IPS-18a (cell line): ENCODE data around the gene DLGAP1.

Experiments used
- H3K27ac ChIP-seq: one replicate; pipeline ENCODE4 v1.5.1; 2013; ENCODE audit warnings: low read length
- H3K27me3 ChIP-seq: one replicate; pipeline ENCODE4 v1.6.1; 2013; ENCODE audit warnings: mild to moderate bottlenecking, low read length; ENCODE audit not compliant: control insufficient read depth, insufficient read depth
- H3K36me3 ChIP-seq: one replicate; pipeline ENCODE4 v1.6.1; 2013; ENCODE audit warnings: low read depth, low read length; ENCODE audit not compliant: control insufficient read depth
- H3K4me1 ChIP-seq: one replicate; pipeline ENCODE4 v1.6.1; 2013; ENCODE audit warnings: low read depth, low read length; ENCODE audit not compliant: control insufficient read depth
- H3K4me3 ChIP-seq: one replicate; pipeline ENCODE4 v1.5.1; 2013; ENCODE audit warnings: low read length
- H3K9ac ChIP-seq: one replicate; pipeline ENCODE4 v1.6.1; 2013; ENCODE audit warnings: mild to moderate bottlenecking, low read length, moderate library complexity
- H3K9me3 ChIP-seq: one replicate; pipeline ENCODE4 v1.6.1; 2013; ENCODE audit warnings: low read depth, low read length; ENCODE audit not compliant: control insufficient read depth

The DLGAP1 gene

DNA sequence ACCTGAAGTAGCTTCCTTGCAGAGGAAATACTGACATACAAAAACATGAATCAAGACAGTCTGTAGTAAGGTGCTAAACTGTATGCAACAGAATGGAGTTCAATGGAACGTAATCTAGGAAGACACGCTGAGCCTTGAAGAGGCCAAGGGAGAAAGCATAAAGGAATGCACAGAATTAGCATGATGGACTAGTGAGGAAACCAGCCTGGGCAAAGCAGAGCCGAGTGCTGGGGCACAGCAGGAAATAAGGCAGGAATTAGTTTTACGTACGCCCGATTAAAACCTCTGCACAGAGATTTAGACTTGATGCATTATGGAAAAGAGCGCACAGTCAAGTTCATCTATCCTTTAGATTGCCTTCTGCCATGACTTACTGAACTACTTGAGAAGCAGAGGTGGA is 200.3 kb downstream of the DLGAP1 start:
- Histone ChIP-seq H3K9ac (no peak overlapping the region), H3K4me3 (no peak overlapping the region), H3K4me1 (peaks cover 22% of the 10 kb centered on the region), H3K36me3 (no peaks in the 10 kb centered on the region), H3K27ac (no peak overlapping the region), H3K27me3 (no peaks in the 10 kb centered on the region), H3K9me3 (no peaks in the 10 kb centered on the region)

DNA sequence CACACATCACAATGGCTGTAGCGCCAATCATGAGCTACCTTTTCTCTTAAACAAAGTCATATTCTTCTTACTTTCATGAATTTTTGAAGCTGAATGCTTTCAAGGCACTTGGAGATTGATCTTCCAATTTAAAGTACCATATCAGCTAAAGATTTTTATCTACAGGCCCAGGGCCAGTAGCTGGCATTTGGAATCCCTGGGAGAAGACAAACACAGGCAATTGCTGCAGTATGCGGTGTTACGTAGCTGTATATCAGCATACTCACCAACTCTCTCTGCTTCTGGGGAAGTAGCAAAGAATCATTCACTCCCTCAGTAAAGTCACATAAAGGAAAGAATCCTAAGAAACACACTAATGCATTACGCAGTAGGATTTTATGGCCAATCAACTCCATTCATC is 202.3 kb downstream of the DLGAP1 start:
- H3K9me3 ChIP-seq: no peaks in the 10 kb centered on the region
- H3K4me1 ChIP-seq: peaks cover 14% of the 10 kb centered on the region
- no peak overlapping the region for H3K27ac ChIP-seq
- no peak overlapping the region for H3K9ac ChIP-seq
- no peaks in the 10 kb centered on the region for H3K36me3 ChIP-seq
- no peaks in the 10 kb centered on the region for H3K27me3 ChIP-seq
- H3K4me3 ChIP-seq: no peak overlapping the region

DNA sequence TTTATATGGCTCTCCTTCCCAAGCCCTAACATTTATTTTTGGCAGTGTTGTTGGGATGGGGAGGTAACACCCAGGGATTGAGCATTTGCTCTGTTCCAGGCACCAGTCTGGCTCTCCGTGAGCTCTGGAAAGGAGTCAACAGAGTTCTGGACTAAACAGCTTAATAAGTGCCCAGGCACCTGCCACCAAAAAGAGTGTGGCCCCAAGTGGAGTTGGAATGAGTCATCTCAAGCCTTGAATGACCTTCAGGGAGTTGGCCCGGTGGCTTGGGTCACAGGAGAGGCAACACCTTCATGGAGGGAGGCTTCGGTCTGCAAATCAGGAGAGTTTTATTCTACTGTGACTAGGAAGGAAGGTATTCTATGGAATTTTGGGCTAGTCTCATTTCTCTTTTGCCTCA is 203.2 kb downstream of the DLGAP1 start:
- no peak overlapping the region for H3K4me3 ChIP-seq
- H3K27ac ChIP-seq: no peak overlapping the region
- no peaks in the 10 kb centered on the region for H3K9me3 ChIP-seq
- H3K9ac ChIP-seq: no peak overlapping the region
- H3K4me1 ChIP-seq: peaks cover 14% of the 10 kb centered on the region
- no peaks in the 10 kb centered on the region for H3K27me3 ChIP-seq
- H3K36me3 ChIP-seq: no peaks in the 10 kb centered on the region

DNA sequence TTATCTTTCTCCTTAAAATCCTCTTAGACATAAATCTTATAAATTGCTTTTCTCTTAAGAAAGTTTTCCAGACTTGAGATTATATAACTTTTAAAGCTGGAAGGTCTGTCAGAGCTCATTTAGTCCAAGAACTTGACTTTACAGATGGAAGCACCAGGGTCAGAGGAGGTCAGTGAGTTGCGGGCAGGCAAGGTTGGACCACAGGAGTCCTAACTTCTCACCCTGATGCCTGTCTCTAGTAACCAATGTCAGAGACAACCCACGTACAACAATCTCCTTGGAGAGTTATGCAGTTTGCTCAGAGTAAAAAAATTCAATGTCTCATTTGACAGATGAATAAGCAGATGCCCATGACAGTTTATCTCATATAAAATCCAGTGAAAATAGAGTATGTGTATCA is 203.9 kb downstream of the DLGAP1 start:
- Histone ChIP-seq H3K4me1 (peaks cover 14% of the 10 kb centered on the region), H3K27ac (no peak overlapping the region), H3K27me3 (no peaks in the 10 kb centered on the region), H3K9ac (no peak overlapping the region), H3K36me3 (no peaks in the 10 kb centered on the region), H3K9me3 (no peaks in the 10 kb centered on the region), H3K4me3 (no peak overlapping the region)

DNA sequence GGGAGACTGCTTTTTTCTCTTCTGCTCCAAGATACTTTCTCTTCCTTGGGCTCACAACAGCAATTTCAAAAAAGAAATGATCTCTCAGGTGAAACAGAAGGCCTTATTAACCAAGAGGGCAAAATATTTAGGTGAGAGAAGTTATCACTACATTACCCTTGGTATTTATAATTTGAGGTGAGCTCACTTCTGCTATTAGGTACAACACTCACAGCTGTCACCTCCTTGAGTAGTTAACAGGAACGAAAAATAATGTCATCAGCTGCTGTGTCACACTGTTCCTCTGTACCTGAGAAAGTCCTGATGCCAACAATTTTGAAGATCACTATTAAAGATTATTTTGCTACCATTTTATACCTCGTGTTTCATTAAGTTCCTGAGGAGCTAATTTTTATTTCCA is 205.0 kb downstream of the DLGAP1 start:
- Histone ChIP-seq H3K27ac (no peak overlapping the region), H3K9me3 (no peaks in the 10 kb centered on the region), H3K4me3 (no peak overlapping the region), H3K9ac (no peak overlapping the region), H3K36me3 (no peaks in the 10 kb centered on the region), H3K27me3 (no peaks in the 10 kb centered on the region), H3K4me1 (peaks cover 13% of the 10 kb centered on the region)

DNA sequence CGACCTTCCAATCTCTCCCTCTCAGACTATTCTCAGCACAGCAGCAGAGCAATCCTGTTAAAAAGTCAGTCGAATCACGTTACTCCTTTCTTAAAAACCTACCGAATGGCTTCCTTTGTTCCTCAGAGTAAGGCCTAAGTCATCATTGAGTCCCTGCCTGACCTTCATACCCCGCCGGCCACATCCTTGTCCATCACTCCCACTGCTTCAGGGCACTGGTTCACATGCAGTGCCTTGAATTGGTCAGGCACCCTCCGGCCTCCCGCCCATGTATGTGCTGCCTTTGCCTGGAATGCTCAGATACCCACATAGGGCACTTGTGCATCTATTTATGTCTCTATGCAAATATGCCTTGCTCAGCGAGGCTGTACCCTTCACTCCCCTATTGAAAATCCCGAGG is 206.4 kb downstream of the DLGAP1 start:
- H3K27ac ChIP-seq: no peak overlapping the region
- peaks cover 3% of the 10 kb centered on the region for H3K27me3 ChIP-seq
- no peak overlapping the region for H3K4me3 ChIP-seq
- H3K9ac ChIP-seq: no peak overlapping the region
- peaks cover 4% of the 10 kb centered on the region for H3K4me1 ChIP-seq
- H3K36me3 ChIP-seq: no peaks in the 10 kb centered on the region
- H3K9me3 ChIP-seq: no peaks in the 10 kb centered on the region

DNA sequence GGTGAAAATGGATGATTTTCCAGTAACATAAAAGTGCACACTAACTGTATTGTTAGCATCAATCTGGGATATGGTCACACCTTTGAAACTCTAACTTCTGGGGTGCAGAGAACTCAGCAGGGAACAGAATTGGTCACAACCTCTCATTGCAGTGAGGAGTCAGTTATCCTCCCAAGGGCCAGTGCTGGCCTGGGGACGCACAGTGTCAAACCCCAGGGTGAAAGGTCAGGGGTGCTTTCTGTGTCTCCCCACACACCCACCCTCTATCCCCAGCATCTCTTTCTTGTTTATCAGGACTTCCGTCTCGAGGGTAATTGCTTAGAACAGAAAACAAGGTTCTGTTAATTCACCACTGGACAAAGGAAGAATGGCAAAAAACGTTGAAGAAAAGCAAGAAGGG is 208.7 kb downstream of the DLGAP1 start:
- H3K9me3 ChIP-seq: no peaks in the 10 kb centered on the region
- H3K27ac ChIP-seq: no peak overlapping the region
- H3K27me3 ChIP-seq: peaks cover 17% of the 10 kb centered on the region
- H3K36me3 ChIP-seq: no peaks in the 10 kb centered on the region
- H3K4me3 ChIP-seq: no peak overlapping the region
- no peak overlapping the region for H3K9ac ChIP-seq
- peaks cover 14% of the 10 kb centered on the region for H3K4me1 ChIP-seq

DNA sequence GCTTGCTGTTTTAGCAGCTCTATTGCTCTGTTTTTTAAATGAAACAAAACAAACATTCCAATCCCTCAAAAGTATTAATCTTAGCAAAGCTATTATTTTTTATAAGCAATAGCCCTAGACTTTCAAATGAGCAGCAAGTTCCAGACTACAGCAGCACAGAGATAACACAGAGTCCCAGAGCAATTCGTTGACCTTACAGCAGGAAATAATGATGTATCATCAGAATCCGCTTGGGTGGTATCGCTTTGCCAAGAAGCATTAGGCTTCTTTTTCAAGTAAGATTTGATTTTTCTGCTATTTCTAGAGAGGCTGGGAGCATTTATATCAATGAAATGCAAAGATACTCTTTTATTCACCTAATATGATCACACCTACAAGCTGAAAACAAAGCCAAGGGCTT is 209.7 kb downstream of the DLGAP1 start:
- Histone ChIP-seq H3K9me3 (no peaks in the 10 kb centered on the region), H3K4me1 (peaks cover 24% of the 10 kb centered on the region), H3K27ac (no peak overlapping the region), H3K27me3 (peaks cover 26% of the 10 kb centered on the region), H3K36me3 (no peaks in the 10 kb centered on the region), H3K4me3 (no peak overlapping the region), H3K9ac (no peak overlapping the region)

DNA sequence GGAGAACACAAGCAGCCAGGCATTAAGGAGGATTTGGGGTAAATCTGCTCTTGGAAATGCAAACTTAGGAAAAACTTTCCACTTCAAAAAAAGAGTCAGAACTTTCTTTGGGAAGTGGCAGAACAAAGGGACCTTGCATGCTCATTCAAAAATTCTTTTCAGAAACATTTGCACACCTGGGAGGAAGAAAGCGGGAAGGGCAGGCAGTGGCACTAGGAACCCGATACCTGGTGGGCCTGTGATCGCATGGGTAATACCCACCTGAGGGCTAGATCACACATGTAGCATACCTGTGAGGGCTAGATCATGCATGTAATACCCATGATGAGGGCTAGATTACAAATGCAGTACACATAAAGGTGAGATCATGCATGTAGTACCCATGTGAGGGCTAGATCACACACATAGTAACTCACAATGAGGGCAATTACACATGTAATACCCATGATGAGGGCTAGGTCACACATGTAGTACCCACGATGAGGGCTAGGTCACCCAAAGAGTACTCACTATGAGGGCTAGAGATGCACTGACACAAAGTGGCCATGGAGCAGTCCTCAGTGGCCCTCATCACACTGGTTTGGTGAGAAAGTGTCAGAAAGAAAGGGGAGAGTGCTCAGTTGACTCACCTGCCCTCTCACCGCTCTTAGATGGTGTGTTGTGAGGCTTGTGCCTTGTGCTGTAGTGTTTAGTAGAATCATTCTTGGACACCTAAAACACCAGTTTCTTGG is 212.5 kb downstream of the DLGAP1 start:
- H3K4me3 ChIP-seq: no peak overlapping the region
- H3K9ac ChIP-seq: no peak overlapping the region
- peaks cover 54% of the 10 kb centered on the region for H3K27me3 ChIP-seq
- H3K4me1 ChIP-seq: peaks cover 46% of the 10 kb centered on the region
- no peak overlapping the region for H3K27ac ChIP-seq
- no peaks in the 10 kb centered on the region for H3K36me3 ChIP-seq
- H3K9me3 ChIP-seq: no peaks in the 10 kb centered on the region

DNA sequence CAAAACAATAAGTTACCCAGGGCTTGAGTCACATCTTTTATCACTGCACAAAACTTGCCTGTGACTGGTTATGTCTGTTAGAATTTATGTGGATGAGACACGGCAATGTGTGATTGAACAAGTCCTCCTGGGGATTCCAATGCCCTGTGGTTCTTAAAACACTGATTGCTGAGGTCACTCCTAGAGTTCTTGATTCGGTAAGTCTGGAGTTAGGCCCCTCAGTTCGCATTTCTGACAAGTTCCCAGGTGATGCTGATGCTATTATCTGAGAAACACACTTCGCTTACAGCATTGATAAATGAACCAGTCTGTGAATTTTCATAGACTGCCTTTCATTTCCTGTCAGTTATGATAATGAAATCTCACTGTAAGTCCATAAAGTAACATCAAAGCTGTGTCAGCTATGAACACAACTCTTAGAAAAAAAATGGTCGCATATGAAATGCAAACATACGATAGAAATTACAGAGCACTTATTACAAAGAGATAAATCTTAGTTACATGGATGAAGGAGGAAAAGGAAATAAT is 214.0 kb downstream of the DLGAP1 start:
- no peak overlapping the region for H3K4me3 ChIP-seq
- H3K27ac ChIP-seq: no peak overlapping the region
- H3K4me1 ChIP-seq: peaks cover 57% of the 10 kb centered on the region
- peaks cover 69% of the 10 kb centered on the region for H3K27me3 ChIP-seq
- no peak overlapping the region for H3K9ac ChIP-seq
- no peaks in the 10 kb centered on the region for H3K9me3 ChIP-seq
- H3K36me3 ChIP-seq: no peaks in the 10 kb centered on the region

DNA sequence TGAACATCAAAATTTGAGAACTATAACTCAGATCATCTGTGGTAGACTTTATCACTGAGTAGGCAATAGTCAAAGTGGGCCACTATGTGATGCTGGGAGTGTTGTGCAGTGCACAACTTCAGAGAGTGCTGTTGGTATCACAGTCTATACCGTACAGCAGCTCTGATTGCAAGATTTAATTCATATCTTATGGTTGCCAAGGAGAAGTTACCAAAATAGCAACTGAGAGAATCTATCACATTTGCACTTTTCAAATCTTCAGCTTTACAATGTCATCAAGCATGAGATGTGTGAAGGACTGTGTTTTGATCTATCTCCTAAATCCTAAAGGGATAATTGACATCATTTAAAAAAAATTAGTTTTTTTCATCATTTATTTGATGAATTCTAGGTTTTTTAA is 216.1 kb downstream of the DLGAP1 start:
- H3K27me3 ChIP-seq: peaks cover 82% of the 10 kb centered on the region
- H3K36me3 ChIP-seq: no peaks in the 10 kb centered on the region
- no peak overlapping the region for H3K9ac ChIP-seq
- no peaks in the 10 kb centered on the region for H3K9me3 ChIP-seq
- H3K4me3 ChIP-seq: no peak overlapping the region
- peaks cover 71% of the 10 kb centered on the region for H3K4me1 ChIP-seq
- H3K27ac ChIP-seq: no peak overlapping the region

DNA sequence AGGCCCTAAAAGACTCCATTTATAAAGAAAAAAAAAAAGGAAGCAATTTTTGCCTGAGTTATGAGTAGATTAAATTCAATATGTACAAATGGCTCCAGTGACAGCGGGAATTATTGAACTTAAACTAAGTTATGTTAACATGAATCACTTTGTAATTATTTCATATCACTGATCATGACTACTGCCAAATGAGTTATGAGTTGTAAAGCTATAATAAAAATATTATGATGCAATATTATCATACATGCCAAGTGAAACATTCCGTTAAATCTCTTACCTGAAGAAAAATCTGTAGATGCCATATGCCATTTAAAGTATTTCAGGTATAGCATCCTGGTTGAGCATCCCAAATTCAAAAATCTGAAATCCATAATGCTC is 217.5 kb downstream of the DLGAP1 start:
- peak overlapping the region; percentile 8 for H3K4me3 ChIP-seq
- no peak overlapping the region for H3K27ac ChIP-seq
- no peaks in the 10 kb centered on the region for H3K36me3 ChIP-seq
- H3K9ac ChIP-seq: no peak overlapping the region
- H3K27me3 ChIP-seq: peaks cover 73% of the 10 kb centered on the region
- H3K9me3 ChIP-seq: no peaks in the 10 kb centered on the region
- peaks cover 77% of the 10 kb centered on the region for H3K4me1 ChIP-seq
